PFSK-1 (cell line): Measurements from ENCODE around the gene ALX1.
A peak's percentile ranks its signal among the peaks of the same experiment; 100 is the strongest.

ENCODE experiments used
- FOXP2 ChIP-seq: optimal IDR thresholded peaks from 2 replicates; pipeline ENCODE3; 2011; ENCODE audit warnings: borderline replicate concordance, control low read depth, inconsistent platforms; ENCODE audit not compliant: insufficient read depth; ENCODE audit errors: extremely low read length, extremely low read depth
- POLR2AphosphoS5 ChIP-seq: IDR thresholded peaks from 2 replicates; pipeline ENCODE4 v1.6.1; 2012; ENCODE audit warnings: low read depth, mild to moderate bottlenecking, control low read depth, low read length, moderate library complexity
- SIN3A ChIP-seq: IDR thresholded peaks from 2 replicates; pipeline ENCODE4 v1.6.1; 2012; ENCODE audit warnings: mild to moderate bottlenecking, low read length, moderate library complexity, borderline replicate concordance; ENCODE audit not compliant: insufficient read depth
- TAF1 ChIP-seq: IDR thresholded peaks from 2 replicates; pipeline ENCODE4 v1.6.1; 2012; ENCODE audit warnings: low read length, control low read depth, borderline replicate concordance; ENCODE audit not compliant: insufficient read depth
- TF ChIP-seq, protein P1 (sequence below), 2 experiments: IDR thresholded peaks; 2 replicates each; pipeline versions ENCODE4 v1.6.1 to v1.8.0; 2011 to 2012; ENCODE audit warnings: low read depth in 2 of 2, low read length in 2 of 2, control low read depth in 1 of 2, inconsistent platforms in 1 of 2, mild to moderate bottlenecking in 1 of 2, moderate library complexity in 1 of 2; ENCODE audit not compliant: insufficient read depth in 1 of 2

ALX1 gene

DNA sequence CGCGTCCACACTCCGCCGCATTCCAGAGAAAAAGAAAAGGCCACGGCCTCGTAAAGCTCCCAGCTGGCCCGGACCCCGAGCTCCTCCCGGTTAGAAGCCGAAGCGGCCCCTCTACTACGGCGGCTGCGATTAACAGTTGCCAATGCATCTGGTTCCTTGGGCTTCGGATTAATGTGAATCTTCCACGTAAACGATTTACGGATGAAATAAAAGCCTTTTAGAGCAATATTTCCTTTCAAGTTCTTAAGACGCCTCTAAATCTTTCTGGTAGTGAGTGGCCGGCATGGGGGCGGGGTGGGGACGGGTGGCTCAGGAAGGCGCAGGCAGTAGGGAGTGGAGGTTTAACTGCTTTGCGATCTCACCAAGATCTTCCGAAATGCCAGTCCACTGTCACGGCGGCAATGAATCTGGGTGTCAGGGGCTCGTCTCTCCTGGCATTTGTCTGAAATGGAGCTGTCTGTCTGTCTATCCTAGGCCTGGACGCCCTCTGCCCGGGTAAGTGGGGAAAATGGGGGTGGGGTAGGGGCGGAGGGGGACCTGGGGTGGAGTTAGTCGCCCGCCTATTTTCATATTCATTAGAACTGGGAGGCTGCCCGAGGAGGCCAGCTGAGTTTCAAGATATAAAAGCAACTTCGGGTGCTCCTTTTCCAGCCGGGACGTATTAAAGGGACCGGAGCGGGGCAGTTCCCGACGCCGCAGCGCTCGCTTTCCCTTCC lies 413 bp upstream of the ALX1 start:
- TF ChIP-seq SIN3A (no peak; the same call in 1 of the 2 replicates), TAF1 (peak; percentile 73; the same call in 1 of the 2 replicates), FOXP2 (no peak), POLR2AphosphoS5 (peak; percentile 89)
- TF ChIP-seq, protein P1, sequence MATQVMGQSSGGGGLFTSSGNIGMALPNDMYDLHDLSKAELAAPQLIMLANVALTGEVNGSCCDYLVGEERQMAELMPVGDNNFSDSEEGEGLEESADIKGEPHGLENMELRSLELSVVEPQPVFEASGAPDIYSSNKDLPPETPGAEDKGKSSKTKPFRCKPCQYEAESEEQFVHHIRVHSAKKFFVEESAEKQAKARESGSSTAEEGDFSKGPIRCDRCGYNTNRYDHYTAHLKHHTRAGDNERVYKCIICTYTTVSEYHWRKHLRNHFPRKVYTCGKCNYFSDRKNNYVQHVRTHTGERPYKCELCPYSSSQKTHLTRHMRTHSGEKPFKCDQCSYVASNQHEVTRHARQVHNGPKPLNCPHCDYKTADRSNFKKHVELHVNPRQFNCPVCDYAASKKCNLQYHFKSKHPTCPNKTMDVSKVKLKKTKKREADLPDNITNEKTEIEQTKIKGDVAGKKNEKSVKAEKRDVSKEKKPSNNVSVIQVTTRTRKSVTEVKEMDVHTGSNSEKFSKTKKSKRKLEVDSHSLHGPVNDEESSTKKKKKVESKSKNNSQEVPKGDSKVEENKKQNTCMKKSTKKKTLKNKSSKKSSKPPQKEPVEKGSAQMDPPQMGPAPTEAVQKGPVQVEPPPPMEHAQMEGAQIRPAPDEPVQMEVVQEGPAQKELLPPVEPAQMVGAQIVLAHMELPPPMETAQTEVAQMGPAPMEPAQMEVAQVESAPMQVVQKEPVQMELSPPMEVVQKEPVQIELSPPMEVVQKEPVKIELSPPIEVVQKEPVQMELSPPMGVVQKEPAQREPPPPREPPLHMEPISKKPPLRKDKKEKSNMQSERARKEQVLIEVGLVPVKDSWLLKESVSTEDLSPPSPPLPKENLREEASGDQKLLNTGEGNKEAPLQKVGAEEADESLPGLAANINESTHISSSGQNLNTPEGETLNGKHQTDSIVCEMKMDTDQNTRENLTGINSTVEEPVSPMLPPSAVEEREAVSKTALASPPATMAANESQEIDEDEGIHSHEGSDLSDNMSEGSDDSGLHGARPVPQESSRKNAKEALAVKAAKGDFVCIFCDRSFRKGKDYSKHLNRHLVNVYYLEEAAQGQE (IDR thresholded peaks at IDR 0.05; ENCODE audit: insufficient read depth in 1 of 2, low read depth in 2 of 2, low read length in 2 of 2) = peak in 1 of 2 experiments; percentile 22; a peak in 2 of 4 replicates

DNA sequence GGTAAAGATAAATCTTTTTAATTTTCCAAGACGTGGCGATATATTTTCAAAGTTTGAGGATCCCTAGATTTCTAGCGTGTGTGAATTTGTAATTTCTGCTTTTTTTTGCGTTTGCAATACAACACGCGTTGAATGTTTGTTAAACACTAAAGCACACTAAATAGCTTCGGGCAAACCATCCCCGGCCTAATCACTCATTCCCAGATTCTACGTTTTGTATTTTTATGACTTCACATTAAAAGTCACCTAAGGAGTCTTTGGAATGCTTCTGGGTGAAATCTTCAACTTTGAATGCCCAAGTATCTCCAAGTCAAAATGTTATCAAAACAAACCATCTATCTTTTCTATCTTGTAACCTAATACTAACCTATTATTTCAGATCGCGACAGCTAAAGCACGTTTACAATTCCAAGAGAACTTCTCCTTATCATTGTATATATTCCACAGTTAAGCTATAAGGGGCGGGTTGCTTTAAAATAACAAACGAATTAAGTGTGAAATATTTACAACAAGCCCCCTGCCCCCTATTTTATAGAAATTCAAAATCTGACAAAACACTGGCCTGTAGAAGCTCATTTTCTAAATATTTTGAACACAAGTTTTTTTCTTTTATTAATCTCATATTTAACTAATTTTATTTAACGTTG lies 1.1 kb downstream of the ALX1 start:
- no peak for TF ChIP-seq POLR2AphosphoS5
- TF ChIP-seq SIN3A = 0 out of 2 replicates have a peak, but pooled peaks have one; percentile 15
- TF ChIP-seq, protein P1 (IDR thresholded peaks at IDR 0.05; ENCODE audit: insufficient read depth in 1 of 2, low read depth in 2 of 2, low read length in 2 of 2) = no peak
- TF ChIP-seq FOXP2 = no peak
- TF ChIP-seq TAF1 = no peak

DNA sequence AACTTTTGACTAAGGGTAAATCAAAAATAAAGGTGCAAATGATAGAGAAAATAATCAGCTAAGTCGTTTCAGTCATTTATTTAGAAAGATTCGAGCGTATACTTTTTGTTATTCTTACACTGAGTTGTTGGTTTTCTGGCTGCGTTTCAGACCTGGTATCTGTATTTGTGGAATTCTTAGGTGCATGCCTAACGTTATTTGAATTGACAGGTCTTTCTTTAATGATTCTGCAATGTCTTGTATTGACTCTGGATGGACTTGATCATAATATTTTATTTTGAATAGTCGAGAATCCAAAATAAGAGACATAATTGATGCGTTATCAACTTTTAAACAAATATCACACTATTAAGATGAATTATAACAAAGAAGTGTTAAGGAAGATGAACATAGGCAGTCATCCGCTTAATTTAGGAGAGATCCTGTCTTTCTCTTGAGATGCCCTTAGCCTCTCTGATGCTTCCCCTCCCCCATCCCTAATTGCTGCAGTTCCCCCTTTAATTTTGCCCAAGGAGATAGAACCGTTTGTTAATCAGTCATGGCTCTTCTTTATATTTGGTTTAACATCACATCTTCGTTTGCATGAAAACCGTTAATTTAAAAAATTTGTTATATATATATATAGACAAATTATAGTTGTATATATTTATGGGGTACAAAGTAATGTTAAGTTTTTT lies 1.8 kb downstream of the ALX1 start:
- TF ChIP-seq FOXP2 (no peak), SIN3A (peak; percentile 84; the same call in 1 of the 2 replicates), TAF1 (no peak), POLR2AphosphoS5 (no peak)
- TF ChIP-seq, protein P1 (IDR thresholded peaks at IDR 0.05; ENCODE audit: insufficient read depth in 1 of 2, low read depth in 2 of 2, low read length in 2 of 2) = 0 out of 4 replicates have a peak, but pooled peaks of 1 of the 2 experiments have one; percentile 32

DNA sequence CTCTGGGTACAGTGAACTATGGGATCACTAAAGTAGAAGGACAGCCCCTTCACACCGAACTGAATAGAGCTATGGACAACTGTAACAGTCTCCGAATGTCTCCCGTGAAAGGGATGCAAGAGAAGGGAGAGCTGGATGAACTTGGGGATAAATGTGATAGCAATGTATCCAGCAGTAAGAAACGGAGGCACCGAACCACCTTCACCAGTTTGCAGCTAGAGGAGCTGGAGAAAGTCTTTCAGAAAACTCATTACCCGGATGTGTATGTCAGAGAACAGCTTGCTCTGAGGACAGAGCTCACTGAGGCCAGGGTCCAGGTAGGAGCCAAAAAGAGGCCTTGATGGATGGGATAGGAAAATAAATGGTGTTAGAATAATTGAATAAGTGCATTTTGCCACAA lies 3.5 kb downstream of the ALX1 start:
- TF ChIP-seq SIN3A (peak; percentile 44; the same call in 1 of the 2 replicates), POLR2AphosphoS5 (peak; percentile 51; the same call in 1 of the 2 replicates), FOXP2 (no peak), TAF1 (peak; percentile 46; the same call in 1 of the 2 replicates)
- TF ChIP-seq, protein P1 (IDR thresholded peaks at IDR 0.05; ENCODE audit: insufficient read depth in 1 of 2, low read depth in 2 of 2, low read length in 2 of 2) = peak in 1 of 2 experiments; percentile 58; a peak in 2 of 4 replicates
